ENCODE data around the gene SRCAP. TPM values are rescaled to one million over a fixed set of nuclear protein-coding genes. Genes with fewer than 3 reads are reported as not detected.

SRCAP gene
- total RNA-seq, 2 experiments from 2014 or later, result 57.2 to 64.7 TPM

GRCh38 chr16:30724641-30725417 lies 25.9 kb downstream of the SRCAP start:
- Mint-ChIP-seq H3K27ac (no peak overlapping the region), H3K9me3 (no peaks in the 10 kb centered on the region), H3K27me3 (no peaks in the 10 kb centered on the region), H3K4me3 (no peak overlapping the region), H3K4me1 (ENCODE audit: low read depth) (peaks cover 5% of the 10 kb centered on the region), H3K36me3 (ENCODE audit: low read depth) (peaks cover 73% of the 10 kb centered on the region)
- POLR2A ChIA-PET, result interaction anchor here (1.2 kb wide), 1 partner anchor 12 kb away, joined by 3 read pairs; no protein-coding TSS in a partner anchor
- ATAC-seq, result no peak
- CTCF ChIA-PET, result interaction anchor here (1.2 to 1.3 kb wide), 2 partner anchors 8 to 31 kb away, joined by 3 to 4 read pairs; no protein-coding TSS in a partner anchor
- TF ChIP-seq, protein P1, sequence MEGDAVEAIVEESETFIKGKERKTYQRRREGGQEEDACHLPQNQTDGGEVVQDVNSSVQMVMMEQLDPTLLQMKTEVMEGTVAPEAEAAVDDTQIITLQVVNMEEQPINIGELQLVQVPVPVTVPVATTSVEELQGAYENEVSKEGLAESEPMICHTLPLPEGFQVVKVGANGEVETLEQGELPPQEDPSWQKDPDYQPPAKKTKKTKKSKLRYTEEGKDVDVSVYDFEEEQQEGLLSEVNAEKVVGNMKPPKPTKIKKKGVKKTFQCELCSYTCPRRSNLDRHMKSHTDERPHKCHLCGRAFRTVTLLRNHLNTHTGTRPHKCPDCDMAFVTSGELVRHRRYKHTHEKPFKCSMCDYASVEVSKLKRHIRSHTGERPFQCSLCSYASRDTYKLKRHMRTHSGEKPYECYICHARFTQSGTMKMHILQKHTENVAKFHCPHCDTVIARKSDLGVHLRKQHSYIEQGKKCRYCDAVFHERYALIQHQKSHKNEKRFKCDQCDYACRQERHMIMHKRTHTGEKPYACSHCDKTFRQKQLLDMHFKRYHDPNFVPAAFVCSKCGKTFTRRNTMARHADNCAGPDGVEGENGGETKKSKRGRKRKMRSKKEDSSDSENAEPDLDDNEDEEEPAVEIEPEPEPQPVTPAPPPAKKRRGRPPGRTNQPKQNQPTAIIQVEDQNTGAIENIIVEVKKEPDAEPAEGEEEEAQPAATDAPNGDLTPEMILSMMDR (IDR thresholded peaks at IDR 0.05), result no peak
- DNase-seq, result no peak
- intact Hi-C loops (cut with micrococcal nuclease), result no loop called here

DNA sequence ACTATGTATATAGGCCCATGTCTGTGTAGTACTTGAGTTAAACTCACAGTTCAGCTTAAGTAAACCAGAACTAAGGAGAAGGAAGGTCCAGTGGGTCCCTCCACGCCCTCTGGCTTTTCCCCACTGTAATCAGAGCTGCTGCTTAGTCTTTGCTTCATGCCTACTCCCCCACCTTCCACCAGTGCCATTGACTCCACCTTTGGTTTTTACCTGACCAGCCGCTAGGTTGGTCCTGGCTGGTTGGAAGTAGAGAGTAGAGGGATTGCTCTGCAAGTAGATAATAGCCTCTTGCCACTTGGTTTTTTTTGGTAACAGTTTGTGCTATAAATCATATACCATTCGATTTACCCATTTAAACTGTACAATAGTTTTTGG lies 26.4 kb downstream of the SRCAP start:
- no peak overlapping the region for H3K4me3 Mint-ChIP-seq
- ChIA-PET POLR2A (interaction anchor here (1.2 kb wide), 1 partner anchor 11 kb away, joined by 3 read pairs; no protein-coding TSS in a partner anchor), CTCF (interaction anchor here (1.2 kb wide), 1 partner anchor 9 kb away, joined by 3 read pairs; no protein-coding TSS in a partner anchor)
- H3K9me3 Mint-ChIP-seq, result no peaks in the 10 kb centered on the region
- TF ChIP-seq, protein P1 (IDR thresholded peaks at IDR 0.05), result no peak
- ATAC-seq (no peak), DNase-seq (no peak)
- peaks cover 8% of the 10 kb centered on the region for H3K4me1 Mint-ChIP-seq (ENCODE audit: low read depth)
- intact Hi-C loops (cut with micrococcal nuclease), result no loop called here
- peaks cover 73% of the 10 kb centered on the region for H3K36me3 Mint-ChIP-seq (ENCODE audit: low read depth)
- no peaks in the 10 kb centered on the region for H3K27me3 Mint-ChIP-seq
- no peak overlapping the region for H3K27ac Mint-ChIP-seq

GRCh38 chr16:30728321-30728720 lies 29.4 kb downstream of the SRCAP start:
- Mint-ChIP-seq H3K27me3 (no peaks in the 10 kb centered on the region), H3K9me3 (no peaks in the 10 kb centered on the region), H3K4me1 (ENCODE audit: low read depth) (peaks cover 13% of the 10 kb centered on the region), H3K36me3 (ENCODE audit: low read depth) (peaks cover 60% of the 10 kb centered on the region), H3K27ac (peak overlapping the region; percentile 49), H3K4me3 (no peak overlapping the region)
- no peak for ATAC-seq
- TF ChIP-seq, protein P1 (IDR thresholded peaks at IDR 0.05), result no peak
- POLR2A ChIA-PET, result interaction anchor here (1.5 kb wide), 1 partner anchor 22 kb away, joined by 5 read pairs; no protein-coding TSS in a partner anchor
- CTCF ChIA-PET, result interaction anchor here (1.6 kb wide), 1 partner anchor 20 kb away, joined by 3 read pairs; the partner anchor contains the start of gene PHKG2
- no peak for DNase-seq
- intact Hi-C loops (cut with micrococcal nuclease), result no loop called here

DNA sequence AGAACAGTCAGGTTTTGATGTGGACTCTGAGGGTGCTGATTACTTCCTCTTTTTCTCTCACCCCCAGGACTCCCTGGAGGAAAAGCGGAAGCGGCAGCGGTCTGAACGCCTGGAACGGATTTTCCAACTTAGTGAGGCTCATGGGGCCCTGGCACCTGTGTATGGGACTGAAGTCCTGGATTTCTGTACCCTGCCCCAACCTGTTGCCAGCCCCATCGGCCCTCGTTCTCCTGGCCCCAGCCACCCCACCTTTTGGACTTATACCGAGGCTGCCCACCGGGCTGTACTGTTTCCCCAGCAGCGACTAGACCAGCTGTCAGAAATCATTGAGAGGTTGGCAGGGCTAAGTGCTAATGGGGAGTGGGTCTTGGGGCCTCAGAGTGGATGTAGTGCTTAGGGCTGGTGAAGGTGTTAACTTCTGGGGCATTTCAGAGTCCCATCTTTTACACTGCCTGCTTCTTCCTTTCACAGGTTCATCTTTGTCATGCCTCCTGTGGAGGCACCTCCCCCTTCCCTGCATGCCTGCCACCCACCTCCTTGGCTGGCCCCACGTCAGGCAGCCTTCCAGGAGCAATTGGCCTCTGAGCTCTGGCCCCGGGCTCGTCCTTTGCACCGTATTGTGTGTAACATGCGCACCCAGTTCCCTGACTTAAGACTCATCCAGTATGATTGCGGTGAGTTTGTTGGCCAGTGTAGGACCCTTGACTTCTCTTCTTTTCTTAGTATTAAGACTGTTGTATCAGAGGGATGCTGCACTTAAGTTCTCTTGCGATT lies 30.1 kb downstream of the SRCAP start:
- ChIA-PET CTCF (no interaction called here), POLR2A (interaction anchor here (0.7 to 5.5 kb wide), 7 partner anchors 7 to 49 kb away, joined by 3 to 30 read pairs (median 5); partner anchors contain the start of gene PHKG2)
- Mint-ChIP-seq H3K36me3 (ENCODE audit: low read depth) (peaks cover 55% of the 10 kb centered on the region), H3K27me3 (no peaks in the 10 kb centered on the region), H3K27ac (peak overlapping the region; percentile 39), H3K4me1 (ENCODE audit: low read depth) (peaks cover 13% of the 10 kb centered on the region), H3K9me3 (no peaks in the 10 kb centered on the region), H3K4me3 (no peak overlapping the region)
- no peak for ATAC-seq
- no peak for DNase-seq
- intact Hi-C loops (cut with micrococcal nuclease), result no loop called here
- TF ChIP-seq, protein P1 (IDR thresholded peaks at IDR 0.05), result no peak

Measured in activated CD8-positive, alpha-beta T cell treated with anti-CD3 and anti-CD28 coated beads for 36 hours (primary cell).